ENCODE measurements around the gene MERTK. TPM values are rescaled to one million over a fixed set of nuclear protein-coding genes. Genes with fewer than 3 reads are reported as not detected.

MERTK gene
- total and polyA plus RNA-seq, 10 of the 15 experiments (the other 5 are each of a cell fraction or from before 2014, with no cell fraction given): 0.13 to 30.6 (median 0.50) TPM

- TF ChIP-seq ZBTB4 (CRISPR knock-in tag; IDR thresholded peaks at IDR 0.05): no peak
- no peak for TF ChIP-seq CHD1 (IDR thresholded peaks at IDR 0.05; ENCODE audit: low read depth, low read length)
- TF ChIP-seq ZNF687 (IDR thresholded peaks at IDR 0.05): no peak
- TF ChIP-seq CREB1 (IDR thresholded peaks at IDR 0.05; ENCODE audit: low read depth): no peak
- no peak for TF ChIP-seq YBX1 (IDR thresholded peaks at IDR 0.05)
- no peak for TF ChIP-seq RCOR1 (conservative IDR thresholded peaks at IDR 0.05; ENCODE audit: low read depth, low read length)
- TF ChIP-seq SP1 (IDR thresholded peaks at IDR 0.05; ENCODE audit: low read depth, low read length): no peak
- Histone ChIP-seq H3K36me3 (ENCODE audit: control insufficient read depth in 2 of 2, insufficient read depth in 2 of 2, low read length in 1 of 2) (peaks cover 0 to 11% of the 10 kb centered on the region in 2 experiments; a peak in 2 of 4 replicates), H3K27ac (ENCODE audit: control insufficient read depth, insufficient read depth) (peak overlapping the region; percentile 64; the same call in 1 of the 2 replicates), H3K9me3 (replicated peaks; ENCODE audit: control insufficient read depth, insufficient read depth, low read length) (no peaks in the 10 kb centered on the region; the same call in 2 of the 3 replicates), H3K27me3 (replicated peaks in 1 of 2; ENCODE audit: control insufficient read depth in 2 of 2, insufficient read depth in 2 of 2, low read length in 1 of 2) (no peaks in the 10 kb centered on the region), H3K9ac (ENCODE audit: control insufficient read depth, insufficient read depth, low read length) (peak overlapping the region; percentile 88), H4K20me1 (ENCODE audit: control insufficient read depth, insufficient read depth) (no peaks in the 10 kb centered on the region), H3K4me1 (ENCODE audit: control insufficient read depth, insufficient read depth, low read length) (peaks cover 5% of the 10 kb centered on the region), H3K4me3 (peak overlapping the region; percentile 90), H3K4me2 (ENCODE audit: control insufficient read depth, insufficient read depth) (peak overlapping the region; percentile 90), H3K79me2 (ENCODE audit: control insufficient read depth, insufficient read depth, low read length) (peaks cover 31% of the 10 kb centered on the region), H2AFZ (ENCODE audit: control insufficient read depth, low read depth, low read length) (peak overlapping the region; percentile 57; the same call in 1 of the 2 replicates)
- ChIA-PET SMC1A (ENCODE audit: uncharacterized antibody, unreplicated experiment) (interaction anchor here (0.6 kb wide), 1 partner anchor 173 kb away, joined by 3 read pairs; no protein-coding TSS in a partner anchor), POLR2A (interaction anchor here (1.0 kb wide), 1 partner anchor 10 kb away, joined by 3 read pairs; no protein-coding TSS in a partner anchor), CTCF (no interaction called here), RAD21 (ENCODE audit: unreplicated experiment) (no interaction called here)
- intact Hi-C loops (cut with micrococcal nuclease; ENCODE audit: unreplicated experiment): loop anchor here (5.0 to 10.0 kb wide), 4 partner anchors 51 to 648 kb away; partner anchors contain the start of gene CHCHD5
- TSS peak; percentile 74 for BruUV-seq (replicated peaks)
- WGBS (ENCODE audit: insufficient coverage, insufficient replicate concordance, low lambda C conversion rate, missing lambda C conversion rate): 12% methylated on average over 3 of the region's 3 CpGs
- no peak for FAIRE-seq
- in situ Hi-C loops (cut with MboI): no loop called here
- no peak for DNase-seq (ENCODE audit: low read depth, low spot score)
- no peak for ATAC-seq
Observed at GRCh38 chr2:112056626-112056987, 158.2 kb downstream of the MERTK start.

Data from GM12878 (cell line).